Neural cell (in vitro differentiated cells): ENCODE data around the gene ZAP70. TPM values are rescaled to one million over a fixed set of nuclear protein-coding genes. Genes with fewer than 3 reads are reported as not detected.

ENCODE experiments used
- H2AFZ ChIP-seq: fragments of 200-600, 300-800 bp; sonication (generic), shearing (Covaris generic); 2 replicates; pipeline ENCODE4 v1.6.0; 2014; ENCODE audit warnings: low read depth, mild to moderate bottlenecking, antibody characterized with exemption, low read length, moderate library complexity
- H3F3A ChIP-seq: fragments of 200-600 bp; shearing (Covaris generic); 2 replicates; pipeline ENCODE4 v1.6.1; 2016; ENCODE audit warnings: mild to moderate bottlenecking, moderate library complexity, mixed read lengths, antibody characterized with exemption, low read length; ENCODE audit not compliant: insufficient read depth, poor library complexity, severe bottlenecking
- H3K27ac ChIP-seq: fragments of 200-600, 300-800 bp; sonication (generic), shearing (Covaris generic); 2 replicates; pipeline ENCODE4 v1.5.1; 2014; ENCODE audit warnings: mild to moderate bottlenecking, low read length, moderate library complexity
- H3K27me3 ChIP-seq: fragments of 300-800, 200-600 bp; sonication (generic), shearing (Covaris generic); 2 replicates; pipeline ENCODE4 v1.6.0; 2014; ENCODE audit warnings: mild to moderate bottlenecking, low read depth, low read length, moderate library complexity; ENCODE audit not compliant: insufficient read depth
- H3K36me3 ChIP-seq: fragments of 300-800, 200-600 bp; sonication (generic), shearing (Covaris generic); 2 replicates; pipeline ENCODE4 v1.5.1; 2014; ENCODE audit warnings: mild to moderate bottlenecking, antibody characterized with exemption, low read length, moderate library complexity; ENCODE audit not compliant: insufficient read depth
- H3K4me2 ChIP-seq: fragments of 300-800, 200-600 bp; sonication (generic), shearing (Covaris generic); 2 replicates; pipeline ENCODE4 v1.6.0; 2014; ENCODE audit warnings: mild to moderate bottlenecking, low read length
- H3K4me3 ChIP-seq: fragments of 300-800, 200-600 bp; sonication (generic), shearing (Covaris generic); 2 replicates; pipeline ENCODE4 v1.5.1; 2014; ENCODE audit warnings: mild to moderate bottlenecking, low read length, moderate library complexity
- H3K79me2 ChIP-seq: fragments of 200-600 bp; shearing (Covaris generic); replicated peaks from 2 replicates; pipeline ENCODE4 v1.6.0; 2014; ENCODE audit warnings: mild to moderate bottlenecking, low read length, moderate library complexity; ENCODE audit not compliant: insufficient read depth
- H3K9ac ChIP-seq: fragments of 300-800, 200-600 bp; sonication (generic), shearing (Covaris generic); 2 replicates; pipeline ENCODE4 v1.6.1; 2016; ENCODE audit warnings: mild to moderate bottlenecking, low read length, mixed read lengths
- H3K9me2 ChIP-seq: fragments of 200-600 bp; shearing (Covaris generic); 2 replicates; pipeline ENCODE4 v1.6.1; 2016; ENCODE audit warnings: mild to moderate bottlenecking, low read length, mixed read lengths; ENCODE audit not compliant: insufficient read depth
- H3K9me3 ChIP-seq: fragments of 200-600, 300-800 bp; sonication (generic), shearing (Covaris generic); 2 replicates; pipeline ENCODE4 v1.6.1; 2016; ENCODE audit warnings: mild to moderate bottlenecking, mixed run types, low read length, moderate library complexity, mixed read lengths
- H4K20me1 ChIP-seq: fragments of 200-600 bp; shearing (Covaris generic); 2 replicates; pipeline ENCODE4 v1.6.1; 2016; ENCODE audit warnings: mild to moderate bottlenecking, mixed run types; ENCODE audit not compliant: insufficient read depth
- CTCF ChIP-seq: fragments of 450-650 bp; IDR thresholded peaks from 2 replicates; pipeline ENCODE4 v1.5.1; 2014; ENCODE audit warnings: antibody characterized with exemption, mild to moderate bottlenecking, moderate library complexity; ENCODE audit not compliant: poor library complexity, severe bottlenecking
- EP300 ChIP-seq: fragments of 450-650 bp; conservative IDR thresholded peaks from 2 replicates; pipeline ENCODE4 v1.6.1; 2014; ENCODE audit warnings: antibody characterized with exemption, mild to moderate bottlenecking, moderate library complexity; ENCODE audit not compliant: poor library complexity, severe bottlenecking
- EZH2 ChIP-seq: fragments of 200-600, 300-800 bp; shearing (Covaris generic), sonication (generic); IDR thresholded peaks from 2 replicates; pipeline ENCODE4 v1.6.1; 2014; ENCODE audit warnings: antibody characterized with exemption, low read length, borderline replicate concordance, mild to moderate bottlenecking; ENCODE audit not compliant: insufficient read depth, poor library complexity, severe bottlenecking
- RAD21 ChIP-seq: fragments of 450-650 bp; conservative IDR thresholded peaks from 2 replicates; pipeline ENCODE4 v1.6.1; 2014; ENCODE audit warnings: antibody characterized with exemption, mild to moderate bottlenecking, moderate library complexity
- REST ChIP-seq: IDR thresholded peaks from 2 replicates; pipeline ENCODE4 v1.6.1; 2012; ENCODE audit warnings: borderline replicate concordance
- TAF1 ChIP-seq: IDR thresholded peaks from 2 replicates; pipeline ENCODE4 v1.6.1; 2012; ENCODE audit warnings: low read depth
- polyA plus RNA-seq: library from polyadenylated mRNA; depleted of rRNA; stranded (reverse); fragments of >200 nt; gene quantifications from 2 replicates; pipeline ENCODE4 v1.2.3, GENCODE V29; 2014

Gene ZAP70
- polyA plus RNA-seq, 1 donor from 2014 or later: 0.59 TPM

GRCh38 chr2:97673182-97673914 is 40.0 kb upstream of the ZAP70 start:
- TF ChIP-seq EZH2 (no peak), CTCF (no peak)
- no peaks in the 10 kb centered on the region for H3K9me2 ChIP-seq
- H3K4me3 ChIP-seq: no peak overlapping the region
- H2AFZ ChIP-seq: no peak overlapping the region
- H3K9me3 ChIP-seq: no peaks in the 10 kb centered on the region
- no peak overlapping the region for H3K4me2 ChIP-seq
- H3K27me3 ChIP-seq: no peaks in the 10 kb centered on the region
- no peaks in the 10 kb centered on the region for H3K79me2 ChIP-seq
- no peaks in the 10 kb centered on the region for H4K20me1 ChIP-seq
- no peaks in the 10 kb centered on the region for H3K36me3 ChIP-seq
- H3K27ac ChIP-seq: no peak overlapping the region
- no peaks in the 10 kb centered on the region for H3F3A ChIP-seq
- H3K9ac ChIP-seq: no peak overlapping the region

- no peaks in the 10 kb centered on the region for H4K20me1 ChIP-seq
- no peaks in the 10 kb centered on the region for H3F3A ChIP-seq
- no peaks in the 10 kb centered on the region for H3K27me3 ChIP-seq
- no peak overlapping the region for H3K27ac ChIP-seq
- no peak overlapping the region for H2AFZ ChIP-seq
- H3K9me2 ChIP-seq: no peaks in the 10 kb centered on the region
- H3K36me3 ChIP-seq: no peaks in the 10 kb centered on the region
- TF ChIP-seq CTCF (no peak), RAD21 (no peak), EP300 (no peak), EZH2 (no peak), REST (no peak), TAF1 (no peak)
- H3K79me2 ChIP-seq: no peaks in the 10 kb centered on the region
- no peak overlapping the region for H3K4me2 ChIP-seq
- no peaks in the 10 kb centered on the region for H3K9me3 ChIP-seq
- no peak overlapping the region for H3K4me3 ChIP-seq
- H3K9ac ChIP-seq: no peak overlapping the region
Observed at GRCh38 chr2:97673915-97674283, 39.5 kb upstream of the ZAP70 start.
